ENCODE data around the gene BRIP1. TPM values are rescaled to one million over a fixed set of nuclear protein-coding genes. Genes with fewer than 3 reads are reported as not detected.

BRIP1 gene
- total RNA-seq, 1 donor from 2014 or later = 5.2 TPM

GRCh38 chr17:61634942-61635538 is 228.3 kb downstream of the BRIP1 start:
- Mint-ChIP-seq H3K27me3 (ENCODE audit: unreplicated experiment) (no peaks in the 10 kb centered on the region), H3K36me3 (ENCODE audit: low read depth, unreplicated experiment) (no peaks in the 10 kb centered on the region), H3K27ac (ENCODE audit: unreplicated experiment) (no peak overlapping the region), H3K9me3 (ENCODE audit: unreplicated experiment) (no peaks in the 10 kb centered on the region), H3K4me3 (ENCODE audit: unreplicated experiment) (no peak overlapping the region), H3K4me1 (ENCODE audit: unreplicated experiment) (no peaks in the 10 kb centered on the region)
- TF ChIP-seq CTCF (IDR thresholded peaks at IDR 0.05; ENCODE audit: unreplicated experiment) = no peak
- no peak for DNase-seq (ENCODE audit: low spot score)

- no peaks in the 10 kb centered on the region for H3K36me3 Mint-ChIP-seq (ENCODE audit: low read depth, unreplicated experiment)
- H3K4me1 Mint-ChIP-seq (ENCODE audit: unreplicated experiment) = no peaks in the 10 kb centered on the region
- H3K27ac Mint-ChIP-seq (ENCODE audit: unreplicated experiment) = no peak overlapping the region
- no peak overlapping the region for H3K4me3 Mint-ChIP-seq (ENCODE audit: unreplicated experiment)
- DNase-seq (ENCODE audit: low spot score) = no peak
- no peaks in the 10 kb centered on the region for H3K27me3 Mint-ChIP-seq (ENCODE audit: unreplicated experiment)
- no peaks in the 10 kb centered on the region for H3K9me3 Mint-ChIP-seq (ENCODE audit: unreplicated experiment)
- no peak for TF ChIP-seq CTCF (IDR thresholded peaks at IDR 0.05; ENCODE audit: unreplicated experiment)
These were observed 229.3 kb downstream of the BRIP1 start for GRCh38 chr17:61634011-61634539.

GRCh38 chr17:61632826-61633225 is 230.5 kb downstream of the BRIP1 start:
- no peaks in the 10 kb centered on the region for H3K36me3 Mint-ChIP-seq (ENCODE audit: low read depth, unreplicated experiment)
- H3K4me1 Mint-ChIP-seq (ENCODE audit: unreplicated experiment) = no peaks in the 10 kb centered on the region
- H3K27ac Mint-ChIP-seq (ENCODE audit: unreplicated experiment) = no peak overlapping the region
- no peaks in the 10 kb centered on the region for H3K9me3 Mint-ChIP-seq (ENCODE audit: unreplicated experiment)
- H3K4me3 Mint-ChIP-seq (ENCODE audit: unreplicated experiment) = no peak overlapping the region
- no peaks in the 10 kb centered on the region for H3K27me3 Mint-ChIP-seq (ENCODE audit: unreplicated experiment)
- no peak for DNase-seq (ENCODE audit: low spot score)
- no peak for TF ChIP-seq CTCF (IDR thresholded peaks at IDR 0.05; ENCODE audit: unreplicated experiment)

GRCh38 chr17:61631800-61632199 is 231.5 kb downstream of the BRIP1 start:
- Mint-ChIP-seq H3K36me3 (ENCODE audit: low read depth, unreplicated experiment) (no peaks in the 10 kb centered on the region), H3K27ac (ENCODE audit: unreplicated experiment) (no peak overlapping the region), H3K27me3 (ENCODE audit: unreplicated experiment) (no peaks in the 10 kb centered on the region), H3K4me1 (ENCODE audit: unreplicated experiment) (no peaks in the 10 kb centered on the region), H3K4me3 (ENCODE audit: unreplicated experiment) (no peak overlapping the region), H3K9me3 (ENCODE audit: unreplicated experiment) (no peaks in the 10 kb centered on the region)
- no peak for TF ChIP-seq CTCF (IDR thresholded peaks at IDR 0.05; ENCODE audit: unreplicated experiment)
- no peak for DNase-seq (ENCODE audit: low spot score)

Other genes starting within 250 kb of the BRIP1 start
- gene INTS2, start 64.5 kb upstream of the BRIP1 start, total RNA-seq (ENCODE audit: unreplicated experiment) = 12.3 TPM
- gene MED13, start 201.8 kb upstream of the BRIP1 start, total RNA-seq (ENCODE audit: unreplicated experiment) = 51.4 TPM

All from endothelial cell (in vitro differentiated cells).